HG03565 (cell line): Measurements from ENCODE around the gene B3GALT6.

ENCODE experiments used
- ATAC-seq: cut with Tn5 transposase; IDR thresholded peaks from one replicate; pipeline ENCODE4 v1.9.1; 2021; ENCODE audit warnings: mild to moderate bottlenecking, moderate library complexity; ENCODE audit not compliant: unreplicated experiment

The B3GALT6 gene

GRCh38 chr1:1215881-1216605 is 16.0 kb upstream of the B3GALT6 start:
- no peak for ATAC-seq

- no peak for ATAC-seq
These were observed 15.0 kb upstream of the B3GALT6 start for GRCh38 chr1:1216770-1217620.

GRCh38 chr1:1217621-1218523 is 14.2 kb upstream of the B3GALT6 start:
- no peak for ATAC-seq

GRCh38 chr1:1218524-1219200 is 13.4 kb upstream of the B3GALT6 start:
- no peak for ATAC-seq

- no peak for ATAC-seq
These were observed 12.7 kb upstream of the B3GALT6 start for GRCh38 chr1:1219341-1219740.

- ATAC-seq, result no peak
These were observed 11.8 kb upstream of the B3GALT6 start for GRCh38 chr1:1220197-1220596.

GRCh38 chr1:1221887-1222574 is 10.0 kb upstream of the B3GALT6 start:
- no peak for ATAC-seq

GRCh38 chr1:1222575-1223225 is 9.3 kb upstream of the B3GALT6 start:
- no peak for ATAC-seq

- ATAC-seq, result no peak
These were observed 8.7 kb upstream of the B3GALT6 start for GRCh38 chr1:1223321-1223720.

GRCh38 chr1:1223891-1224290 is 8.1 kb upstream of the B3GALT6 start:
- no peak for ATAC-seq

GRCh38 chr1:1225238-1225845 is 6.7 kb upstream of the B3GALT6 start:
- ATAC-seq, result no peak

GRCh38 chr1:1225913-1226312 is 6.1 kb upstream of the B3GALT6 start:
- no peak for ATAC-seq

- no peak for ATAC-seq
These were observed 5.3 kb upstream of the B3GALT6 start for GRCh38 chr1:1226566-1227362.

- no peak for ATAC-seq
These were observed 4.7 kb upstream of the B3GALT6 start for GRCh38 chr1:1227386-1227785.

- ATAC-seq, result no peak
These were observed 3.9 kb upstream of the B3GALT6 start for GRCh38 chr1:1228187-1228586.

GRCh38 chr1:1228596-1229321 is 3.3 kb upstream of the B3GALT6 start:
- no peak for ATAC-seq

- no peak for ATAC-seq
These were observed 2.3 kb upstream of the B3GALT6 start for GRCh38 chr1:1229770-1230169.
